ENCODE results near the gene ANGPTL1. TPM values are rescaled to one million over a fixed set of nuclear protein-coding genes. Genes with fewer than 3 reads are reported as not detected.

The ANGPTL1 gene
- total and polyA plus RNA-seq, 3 donors from 2014 or later: 5.0 to 18.4 (median 14.7) TPM

DNA sequence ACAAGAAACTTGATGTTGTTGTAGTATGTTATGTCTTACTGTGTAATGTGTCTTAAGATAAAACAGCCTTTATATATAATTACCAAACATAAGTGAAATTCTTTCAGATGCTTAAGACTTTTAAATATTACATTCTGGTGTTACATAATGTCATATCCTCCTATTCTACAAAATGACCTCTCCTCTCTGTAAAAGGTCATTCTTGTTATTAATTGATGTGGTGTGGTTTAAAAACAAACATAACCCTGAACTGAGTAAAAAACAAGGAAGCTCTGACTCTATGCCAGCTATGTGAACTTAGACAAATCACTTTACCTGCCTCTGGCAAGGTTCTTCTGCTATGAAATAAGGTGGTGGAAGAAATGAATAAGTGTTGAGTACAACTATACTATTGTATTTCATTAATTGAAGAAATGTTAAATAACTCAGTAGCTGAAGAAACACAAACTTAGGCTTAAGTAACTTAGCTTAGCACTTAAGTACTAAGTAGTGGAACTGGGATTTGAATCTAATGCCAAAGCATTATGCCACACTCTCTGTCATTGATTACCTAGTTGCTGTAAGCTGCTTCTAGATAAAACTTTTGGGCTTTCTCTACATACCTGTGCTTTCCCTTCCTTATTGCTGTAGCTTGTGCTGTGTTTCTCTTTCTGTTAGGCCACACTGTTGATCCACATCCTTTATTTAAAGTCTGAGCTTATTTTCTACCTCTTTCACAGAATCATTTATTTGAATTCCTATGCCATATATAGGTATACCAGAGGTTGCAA is 859 bp upstream of the ANGPTL1 start:
- TF ChIP-seq, protein P1, sequence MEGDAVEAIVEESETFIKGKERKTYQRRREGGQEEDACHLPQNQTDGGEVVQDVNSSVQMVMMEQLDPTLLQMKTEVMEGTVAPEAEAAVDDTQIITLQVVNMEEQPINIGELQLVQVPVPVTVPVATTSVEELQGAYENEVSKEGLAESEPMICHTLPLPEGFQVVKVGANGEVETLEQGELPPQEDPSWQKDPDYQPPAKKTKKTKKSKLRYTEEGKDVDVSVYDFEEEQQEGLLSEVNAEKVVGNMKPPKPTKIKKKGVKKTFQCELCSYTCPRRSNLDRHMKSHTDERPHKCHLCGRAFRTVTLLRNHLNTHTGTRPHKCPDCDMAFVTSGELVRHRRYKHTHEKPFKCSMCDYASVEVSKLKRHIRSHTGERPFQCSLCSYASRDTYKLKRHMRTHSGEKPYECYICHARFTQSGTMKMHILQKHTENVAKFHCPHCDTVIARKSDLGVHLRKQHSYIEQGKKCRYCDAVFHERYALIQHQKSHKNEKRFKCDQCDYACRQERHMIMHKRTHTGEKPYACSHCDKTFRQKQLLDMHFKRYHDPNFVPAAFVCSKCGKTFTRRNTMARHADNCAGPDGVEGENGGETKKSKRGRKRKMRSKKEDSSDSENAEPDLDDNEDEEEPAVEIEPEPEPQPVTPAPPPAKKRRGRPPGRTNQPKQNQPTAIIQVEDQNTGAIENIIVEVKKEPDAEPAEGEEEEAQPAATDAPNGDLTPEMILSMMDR (IDR thresholded peaks at IDR 0.05): no peak
- no peak for TF ChIP-seq POLR2A (IDR thresholded peaks at IDR 0.05)
- H3K9me3 ChIP-seq: no peaks in the 10 kb centered on the region
- H3K36me3 ChIP-seq (ENCODE audit: low read depth, missing control alignments): no peaks in the 10 kb centered on the region
- no peak overlapping the region for H3K4me3 ChIP-seq
- peaks cover 3% of the 10 kb centered on the region for H3K4me1 ChIP-seq
- intact Hi-C loops (cut with DNase I; ENCODE audit: low total_unique reads): no loop called here
- H3K27ac ChIP-seq: no peak overlapping the region
- no peak for DNase-seq
- H3K27me3 ChIP-seq: no peaks in the 10 kb centered on the region

DNA sequence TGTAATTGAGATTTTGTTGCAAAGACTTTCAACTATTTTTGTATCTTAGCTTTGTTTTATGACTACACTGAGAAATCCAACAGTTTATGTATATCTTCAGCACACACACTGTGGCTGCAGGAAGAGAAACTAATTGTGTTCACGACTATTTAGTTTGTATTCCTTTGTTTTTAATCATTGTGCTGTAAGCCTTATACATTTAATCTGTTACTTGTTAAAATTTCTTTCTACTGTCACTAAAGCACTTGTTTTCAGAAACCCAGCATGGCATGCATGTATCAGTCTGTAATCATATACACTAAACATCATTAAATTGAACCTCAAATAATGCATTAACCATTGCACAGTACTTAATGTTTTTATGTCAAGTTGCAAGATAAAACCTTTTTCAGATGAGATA is 656 bp downstream of the ANGPTL1 start:
- no peak for DNase-seq
- Histone ChIP-seq H3K9me3 (no peaks in the 10 kb centered on the region), H3K27me3 (no peaks in the 10 kb centered on the region), H3K4me1 (peaks cover 4% of the 10 kb centered on the region), H3K27ac (peak overlapping the region in 1 of 2 donors; percentile 65), H3K4me3 (peak overlapping the region; percentile 34 to 41), H3K36me3 (ENCODE audit: low read depth, missing control alignments) (no peaks in the 10 kb centered on the region)
- WGBS, 2 donors: 33 to 43% methylated on average over 1 of the region's 1 CpG
- intact Hi-C loops (cut with DNase I; ENCODE audit: low total_unique reads): no loop called here
- TF ChIP-seq, protein P1 (IDR thresholded peaks at IDR 0.05): no peak

DNA sequence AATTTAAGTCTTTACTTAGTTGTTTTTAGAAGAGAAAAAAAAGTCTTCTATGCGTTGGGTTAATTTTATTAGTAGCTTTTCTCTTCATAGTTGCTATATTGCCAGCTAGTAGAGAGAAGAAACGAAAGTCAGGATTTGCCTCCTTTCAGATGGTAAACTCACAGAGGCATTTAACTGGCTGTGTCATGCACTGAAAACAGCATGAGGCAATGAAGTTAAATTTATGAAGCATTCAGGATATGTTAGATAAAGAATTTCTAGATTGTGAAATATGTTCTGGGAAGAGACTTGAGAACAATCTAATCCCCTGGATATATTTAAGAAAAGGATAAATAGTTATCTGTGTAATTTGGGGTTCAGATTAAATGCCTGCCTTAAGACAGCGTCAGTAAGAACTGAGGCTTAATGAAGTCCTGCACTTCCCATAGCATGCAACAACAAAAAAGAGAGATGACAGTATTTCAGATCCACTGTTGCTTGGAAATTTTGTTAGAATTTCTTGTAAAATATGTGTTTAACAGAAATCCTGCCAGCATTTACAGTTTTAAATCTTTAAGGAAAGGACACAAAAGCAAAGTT is 1.7 kb downstream of the ANGPTL1 start:
- Histone ChIP-seq H3K4me3 (peak overlapping the region; percentile 34 to 41), H3K36me3 (ENCODE audit: low read depth, missing control alignments) (no peaks in the 10 kb centered on the region), H3K9me3 (no peaks in the 10 kb centered on the region), H3K27me3 (no peaks in the 10 kb centered on the region), H3K4me1 (peaks cover 4% of the 10 kb centered on the region), H3K27ac (peak overlapping the region in 1 of 2 donors; percentile 65)
- intact Hi-C loops (cut with DNase I; ENCODE audit: low total_unique reads): no loop called here
- WGBS, 2 donors: 45 to 66% methylated on average over 3 of the region's 3 CpGs
- no peak for DNase-seq
- TF ChIP-seq, protein P1 (IDR thresholded peaks at IDR 0.05): no peak

DNA sequence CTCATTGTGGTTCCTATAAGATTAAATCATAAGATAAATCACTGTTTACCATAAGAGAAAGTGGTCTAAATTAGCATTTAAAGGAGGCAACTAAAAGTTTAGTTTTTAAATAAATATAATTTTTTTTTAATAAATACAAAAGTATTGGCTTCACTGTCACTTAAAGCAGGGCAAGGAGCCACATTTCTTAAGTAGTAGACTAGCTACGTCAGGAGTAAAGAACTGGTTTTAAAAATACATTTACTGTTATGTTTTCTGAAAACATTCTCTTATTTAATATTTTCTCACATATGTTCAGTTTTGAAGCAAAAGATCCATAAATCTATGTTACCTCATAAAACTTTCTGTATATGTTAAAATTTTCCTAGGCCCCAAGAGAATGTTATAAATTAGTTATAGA is 2.2 kb downstream of the ANGPTL1 start:
- peak overlapping the region in 1 of 2 donors; percentile 65 for H3K27ac ChIP-seq
- no peaks in the 10 kb centered on the region for H3K36me3 ChIP-seq (ENCODE audit: low read depth, missing control alignments)
- intact Hi-C loops (cut with DNase I; ENCODE audit: low total_unique reads): no loop called here
- H3K27me3 ChIP-seq: no peaks in the 10 kb centered on the region
- peaks cover 4% of the 10 kb centered on the region for H3K4me1 ChIP-seq
- TF ChIP-seq, protein P1 (IDR thresholded peaks at IDR 0.05): no peak
- no peak for DNase-seq
- WGBS, 2 donors: 59 to 78% methylated on average over 1 of the region's 1 CpG
- peak overlapping the region; percentile 34 to 41 for H3K4me3 ChIP-seq
- H3K9me3 ChIP-seq: no peaks in the 10 kb centered on the region

DNA sequence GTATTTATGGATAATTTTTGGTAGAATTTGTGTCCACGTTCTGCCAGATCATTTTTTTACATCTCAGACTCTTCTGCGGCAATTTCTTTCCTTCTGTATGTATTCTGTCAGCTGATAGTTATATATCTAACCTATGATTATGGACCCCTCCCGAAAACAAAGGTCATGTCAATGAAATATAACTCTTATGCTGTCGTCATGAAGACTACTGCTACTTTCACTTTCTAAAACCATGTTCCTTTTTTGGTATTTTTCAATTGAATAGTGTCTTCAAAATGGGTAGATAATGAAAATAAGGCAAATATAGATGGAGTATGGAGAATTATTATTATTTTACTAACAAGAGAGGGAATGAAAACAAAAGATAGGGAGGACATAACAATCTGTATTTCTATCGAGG is 3.2 kb downstream of the ANGPTL1 start:
- intact Hi-C loops (cut with DNase I; ENCODE audit: low total_unique reads): no loop called here
- Histone ChIP-seq H3K27me3 (no peaks in the 10 kb centered on the region), H3K27ac (peak overlapping the region in 1 of 2 donors; percentile 65), H3K9me3 (no peaks in the 10 kb centered on the region), H3K36me3 (ENCODE audit: low read depth, missing control alignments) (no peaks in the 10 kb centered on the region), H3K4me1 (peaks cover 4% of the 10 kb centered on the region), H3K4me3 (peak overlapping the region; percentile 34 to 41)
- TF ChIP-seq POLR2A (IDR thresholded peaks at IDR 0.05): no peak
- TF ChIP-seq, protein P1 (IDR thresholded peaks at IDR 0.05): no peak
- no peak for DNase-seq
- 42 to 48% methylated on average over 5 of the region's 5 CpGs for WGBS, 2 donors
